ENCODE measurements around the gene HHEX.

DNA sequence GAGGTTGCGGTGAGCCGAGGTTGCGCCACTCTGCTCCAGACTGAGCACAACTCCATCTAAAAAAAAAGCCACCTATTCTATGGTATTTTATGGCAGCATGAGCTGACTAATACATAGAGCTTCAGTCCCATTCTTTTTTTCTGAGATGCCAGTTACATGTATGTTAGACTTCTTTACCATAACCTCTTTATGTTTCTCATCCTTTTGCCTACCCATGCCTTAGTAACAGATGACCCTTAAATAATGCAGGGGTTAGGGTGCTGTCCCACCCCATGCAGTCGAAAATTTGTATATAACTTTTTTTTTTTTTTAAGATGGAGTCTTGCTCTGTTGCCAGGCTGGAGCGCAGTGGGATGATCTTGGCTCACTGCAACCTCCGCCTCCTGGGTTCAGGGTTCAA, 22.7 kb upstream of the HHEX start:
- TF ChIP-seq MAFK (IDR thresholded peaks at IDR 0.05; ENCODE audit: low read depth, low read length) = no peak
- no peak for TF ChIP-seq RAD21 (IDR thresholded peaks at IDR 0.05; ENCODE audit: low read length)
- TF ChIP-seq POLR2A (IDR thresholded peaks at IDR 0.05; ENCODE audit: low read depth, low read length) = no peak
- TF ChIP-seq, protein P1, sequence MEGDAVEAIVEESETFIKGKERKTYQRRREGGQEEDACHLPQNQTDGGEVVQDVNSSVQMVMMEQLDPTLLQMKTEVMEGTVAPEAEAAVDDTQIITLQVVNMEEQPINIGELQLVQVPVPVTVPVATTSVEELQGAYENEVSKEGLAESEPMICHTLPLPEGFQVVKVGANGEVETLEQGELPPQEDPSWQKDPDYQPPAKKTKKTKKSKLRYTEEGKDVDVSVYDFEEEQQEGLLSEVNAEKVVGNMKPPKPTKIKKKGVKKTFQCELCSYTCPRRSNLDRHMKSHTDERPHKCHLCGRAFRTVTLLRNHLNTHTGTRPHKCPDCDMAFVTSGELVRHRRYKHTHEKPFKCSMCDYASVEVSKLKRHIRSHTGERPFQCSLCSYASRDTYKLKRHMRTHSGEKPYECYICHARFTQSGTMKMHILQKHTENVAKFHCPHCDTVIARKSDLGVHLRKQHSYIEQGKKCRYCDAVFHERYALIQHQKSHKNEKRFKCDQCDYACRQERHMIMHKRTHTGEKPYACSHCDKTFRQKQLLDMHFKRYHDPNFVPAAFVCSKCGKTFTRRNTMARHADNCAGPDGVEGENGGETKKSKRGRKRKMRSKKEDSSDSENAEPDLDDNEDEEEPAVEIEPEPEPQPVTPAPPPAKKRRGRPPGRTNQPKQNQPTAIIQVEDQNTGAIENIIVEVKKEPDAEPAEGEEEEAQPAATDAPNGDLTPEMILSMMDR (conservative IDR thresholded peaks at IDR 0.05; ENCODE audit: low read depth, low read length) = no peak
- no peak for TF ChIP-seq FOS (IDR thresholded peaks at IDR 0.05; ENCODE audit: low read depth, low read length)
- TF ChIP-seq RFX5 (IDR thresholded peaks at IDR 0.05; ENCODE audit: low read depth, low read length) = no peak
- no peak for TF ChIP-seq MXI1 (IDR thresholded peaks at IDR 0.05; ENCODE audit: borderline replicate concordance, low read depth, low read length)
